IMR-90 (cell line): Measurements from ENCODE around the gene FAM117B. TPM values are rescaled to one million over a fixed set of nuclear protein-coding genes. Genes with fewer than 3 reads are reported as not detected.

Experiments
- ATAC-seq: fragments of 200-7000 bp; cut with Tn5 transposase; 2 replicates; pipeline ENCODE4 v1.9.1; 2020; ENCODE audit warnings: low read depth, mild to moderate bottlenecking, moderate library complexity
- BruUV-seq: library from RNA; stranded (reverse); fragments of 400-500 nt; replicated peaks from 2 replicates; lab custom pipeline; 2021; lab: Mats Ljungman, UMichigan
- CTCF ChIA-PET: fragments of 300-600 bp; formaldehyde crosslinking; extraction: SDS; loops from one replicate; lab custom pipeline; 2021; ENCODE audit warnings: antibody characterized with exemption; lab: Yijun Ruan, JAX
- POLR2A ChIA-PET: fragments of 300-600 bp; sonication (Branson Sonifier 250); formaldehyde crosslinking; loops from one replicate; lab custom pipeline; 2022; ENCODE audit warnings: antibody characterized with exemption; ENCODE audit not compliant: unreplicated experiment; lab: Charles Lee
- DNase-seq: peaks from one replicate; pipeline ENCODE4 v3.0.0; 2013
- H2AFZ ChIP-seq: replicated peaks from 2 replicates; pipeline ENCODE3; 2013; ENCODE audit warnings: low read length, mild to moderate bottlenecking; ENCODE audit not compliant: poor library complexity
- H2AK5ac ChIP-seq: 2 replicates; pipeline ENCODE4 v1.6.1; 2013; ENCODE audit warnings: low read depth, low read length, inconsistent platforms
- H2AK9ac ChIP-seq: replicated peaks from 2 replicates; pipeline ENCODE3; 2013; ENCODE audit warnings: mild to moderate bottlenecking, low read depth, low read length, moderate library complexity; ENCODE audit not compliant: poor library complexity
- H2BK120ac ChIP-seq: 2 replicates; pipeline ENCODE4 v1.6.1; 2013; ENCODE audit warnings: low read depth, low read length, inconsistent platforms
- H2BK15ac ChIP-seq: 3 replicates; pipeline ENCODE4 v1.6.1; 2013; ENCODE audit warnings: low read depth, low read length, inconsistent platforms
- H2BK20ac ChIP-seq: 2 replicates; pipeline ENCODE4 v1.6.1; 2013; ENCODE audit warnings: low read depth, mild to moderate bottlenecking, inconsistent platforms, low read length, moderate library complexity
- H2BK5ac ChIP-seq: 2 replicates; pipeline ENCODE4 v1.6.1; 2013; ENCODE audit warnings: mild to moderate bottlenecking, low read depth, low read length, inconsistent platforms; ENCODE audit not compliant: poor library complexity, severe bottlenecking
- H3K14ac ChIP-seq: replicated peaks from 2 replicates; pipeline ENCODE4 v1.6.1; 2013; ENCODE audit warnings: low read depth, low read length, inconsistent platforms
- H3K18ac ChIP-seq: 2 replicates; pipeline ENCODE4 v1.6.1; 2013; ENCODE audit warnings: low read depth, low read length, control low read depth
- H3K23ac ChIP-seq: 2 replicates; pipeline ENCODE4 v1.6.1; 2013; ENCODE audit warnings: low read depth, low read length, inconsistent platforms
- H3K27ac ChIP-seq: 2 replicates; pipeline ENCODE4 v1.5.1; 2013; ENCODE audit warnings: mild to moderate bottlenecking, control low read depth, low read length; ENCODE audit not compliant: insufficient read depth
- H3K27me3 ChIP-seq: 2 replicates; pipeline ENCODE4 v1.6.1; 2013; ENCODE audit warnings: low read length; ENCODE audit not compliant: control insufficient read depth, insufficient read depth
- H3K36me3 ChIP-seq: 2 replicates; pipeline ENCODE4 v1.6.1; 2013; ENCODE audit warnings: low read length, mixed read lengths; ENCODE audit not compliant: control insufficient read depth, insufficient read depth
- H3K4ac ChIP-seq: 2 replicates; pipeline ENCODE4 v1.6.1; 2013; ENCODE audit warnings: low read depth, low read length, inconsistent platforms
- H3K4me1 ChIP-seq: 2 replicates; pipeline ENCODE4 v1.6.1; 2013; ENCODE audit warnings: low read length, mixed read lengths; ENCODE audit not compliant: control insufficient read depth, insufficient read depth
- H3K4me2 ChIP-seq: 2 replicates; pipeline ENCODE4 v1.6.1; 2013; ENCODE audit warnings: low read depth, mild to moderate bottlenecking, control low read depth, low read length, moderate library complexity
- H3K4me3 ChIP-seq: 2 replicates; pipeline ENCODE4 v1.5.1; 2013; ENCODE audit warnings: low read depth, mild to moderate bottlenecking, control low read depth, low read length, moderate library complexity; ENCODE audit not compliant: insufficient read depth
- H3K56ac ChIP-seq: 2 replicates; pipeline ENCODE4 v1.6.1; 2013; ENCODE audit warnings: low read length, inconsistent platforms; ENCODE audit not compliant: insufficient read depth; ENCODE audit errors: extremely low read depth
- H3K79me1 ChIP-seq, 2 experiments: 2 replicates each; pipeline ENCODE4 v1.6.1; 2013; ENCODE audit warnings: low read length in 2 of 2, inconsistent platforms in 1 of 2, low read depth in 1 of 2
- H3K9ac ChIP-seq: 2 replicates; pipeline ENCODE4 v1.6.1; 2013; ENCODE audit warnings: low read depth, low read length, control low read depth
- H3K9me1 ChIP-seq: 2 replicates; pipeline ENCODE4 v1.6.1; 2013; ENCODE audit warnings: low read length, inconsistent platforms; ENCODE audit not compliant: insufficient read depth
- H3K9me3 ChIP-seq: 2 replicates; pipeline ENCODE4 v1.6.1; 2013; ENCODE audit warnings: low read length; ENCODE audit not compliant: control insufficient read depth, insufficient read depth
- H4K20me1 ChIP-seq: 2 replicates; pipeline ENCODE4 v1.6.1; 2013; ENCODE audit warnings: low read length, inconsistent platforms; ENCODE audit not compliant: insufficient read depth
- H4K5ac ChIP-seq: 2 replicates; pipeline ENCODE4 v1.6.1; 2013; ENCODE audit warnings: mild to moderate bottlenecking, low read depth, low read length, control low read depth
- H4K8ac ChIP-seq, 2 experiments: 2 replicates each; pipeline ENCODE4 v1.6.1; 2013; ENCODE audit warnings: low read depth in 2 of 2, low read length in 2 of 2, control low read depth in 1 of 2, inconsistent platforms in 1 of 2
- H4K91ac ChIP-seq: 2 replicates; pipeline ENCODE4 v1.6.1; 2013; ENCODE audit warnings: low read depth, low read length, inconsistent platforms; ENCODE audit not compliant: insufficient read depth
- BHLHE40 ChIP-seq: fragments of 150-350 bp; IDR thresholded peaks from 2 replicates; pipeline ENCODE4 v1.6.1; 2016; ENCODE audit warnings: mild to moderate bottlenecking, low read depth, low read length
- FOS ChIP-seq: fragments of 150-350 bp; IDR thresholded peaks from 2 replicates; pipeline ENCODE4 v1.6.1; 2016; ENCODE audit warnings: low read depth, low read length
- RAD21 ChIP-seq: IDR thresholded peaks from 2 replicates; pipeline ENCODE4 v1.6.1; 2012; ENCODE audit warnings: low read length, improper control_type of control experiment
- RCOR1 ChIP-seq: IDR thresholded peaks from 2 replicates; pipeline ENCODE4 v1.6.1; 2012; ENCODE audit warnings: mild to moderate bottlenecking, low read length, improper control_type of control experiment; ENCODE audit not compliant: insufficient replicate concordance
- RFX5 ChIP-seq: IDR thresholded peaks from 2 replicates; pipeline ENCODE4 v1.8.0; 2012; ENCODE audit warnings: low read depth, mild to moderate bottlenecking, low read length, moderate library complexity
- WGBS, 2 experiments: methylation state at CpG; one replicate each; pipeline versions ENCODE4 v1.1.5 to v1.1.7; 2013; ENCODE audit warnings: missing lambda C conversion rate in 2 of 2; ENCODE audit not compliant: insufficient read length in 1 of 2; ENCODE audit errors: extremely low coverage in 2 of 2; 5-methylcytosine and 5-hydroxymethylcytosine counted together
- dilution Hi-C: fragments of 300-500 bp; cut with HindIII; formaldehyde crosslinking; loops from one replicate; pipeline ENCODE4 v1.14.3; 2018; ENCODE audit warnings: low sequenced_read_pairs; ENCODE audit not compliant: unreplicated experiment
- in situ Hi-C: fragments of 300-500 bp; cut with MboI; formaldehyde crosslinking; loops from 3 replicates; pipeline ENCODE4 v1.14.3; 2019; ENCODE audit warnings: low sequenced_read_pairs, inconsistent platforms, mixed read lengths
- intact Hi-C: fragments of 100-400 bp; cut with micrococcal nuclease; formaldehyde crosslinking; loops from 2 replicates; pipeline ENCODE4 v1.10.0; 2022
- polyA plus RNA-seq, 3 experiments: library from polyadenylated mRNA; depleted of rRNA; stranded (reverse); fragments of >200 nt; gene quantifications; 2 replicates each; pipeline ENCODE4 v1.2.3, GENCODE V29; 2012; ENCODE audit warnings: low replicate concordance in 1 of 3
- total RNA-seq: library from RNA; depleted of rRNA; stranded (reverse); fragments of >200 nt; gene quantifications from 2 replicates; pipeline ENCODE4 v1.2.3, GENCODE V29; 2012
- TF ChIP-seq, protein P1 (sequence below): fragments of 150-350 bp; IDR thresholded peaks from 2 replicates; pipeline ENCODE4 v1.6.1; 2016; ENCODE audit warnings: low read depth, mild to moderate bottlenecking, low read length, moderate library complexity, borderline replicate concordance
- TF ChIP-seq, protein P2 (sequence below): fragments of 150-350 bp; IDR thresholded peaks from 2 replicates; pipeline ENCODE4 v1.6.1; 2017; ENCODE audit warnings: mild to moderate bottlenecking, antibody characterized with exemption, low read length, low read depth

Gene FAM117B
- total and polyA plus RNA-seq, 2 of the 4 experiments (the other 2 are of a cell fraction): 0.54 to 0.79 TPM

DNA sequence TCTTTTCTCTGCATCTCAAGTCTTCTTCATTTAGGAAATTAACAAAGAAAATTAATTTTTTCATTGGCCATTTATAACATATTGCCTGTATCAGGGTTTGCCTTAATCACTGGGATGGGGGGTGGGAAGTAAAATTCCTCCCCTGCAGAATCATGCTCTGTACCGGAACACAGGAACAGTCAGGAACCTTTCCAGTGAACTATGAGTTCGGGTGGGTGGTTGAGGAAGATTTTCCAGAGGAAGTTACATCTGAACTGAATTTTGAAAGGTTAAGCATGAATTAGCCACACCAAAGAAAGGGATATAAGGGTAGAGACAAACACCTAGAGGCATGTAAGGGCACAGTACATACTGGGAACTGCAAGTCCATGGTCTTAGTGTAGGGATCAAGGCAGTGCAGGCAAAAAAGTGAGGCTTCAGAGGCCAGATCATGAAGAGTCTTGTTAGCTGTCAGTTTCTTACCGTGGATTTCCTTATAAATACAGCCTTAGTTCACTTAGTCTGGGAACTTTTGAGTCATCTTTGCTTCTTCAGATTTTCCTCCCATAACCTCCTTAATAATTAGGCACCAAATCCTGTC lies 55.6 kb downstream of the FAM117B start:
- no peak overlapping the region for H3K9ac ChIP-seq
- no peak overlapping the region for H2AK9ac ChIP-seq
- H2AFZ ChIP-seq: peak overlapping the region; percentile 55
- H3K4me3 ChIP-seq: no peak overlapping the region
- peak overlapping the region; percentile 67; the same call in 1 of the 2 replicates for H3K23ac ChIP-seq
- H2BK120ac ChIP-seq: 0 out of 2 replicates have a peak overlapping the region, but pooled peaks have one; percentile 6
- CTCF ChIA-PET: no interaction called here
- no peak overlapping the region for H2BK20ac ChIP-seq
- peak overlapping the region; percentile 18; the same call in 1 of the 2 replicates for H2AK5ac ChIP-seq
- H3K9me3 ChIP-seq: no peaks in the 10 kb centered on the region
- POLR2A ChIA-PET: no interaction called here
- H3K18ac ChIP-seq: peak overlapping the region; percentile 57; the same call in 1 of the 2 replicates
- dilution Hi-C loops: no loop called here
- peak overlapping the region in 1 of 2 experiments; percentile 70; a peak in 1 of 4 replicates for H4K8ac ChIP-seq
- H2BK15ac ChIP-seq: no peak overlapping the region
- ATAC-seq: no peak
- H3K9me1 ChIP-seq: peaks cover 3% of the 10 kb centered on the region; the same call in 1 of the 2 replicates
- H4K5ac ChIP-seq: no peak overlapping the region
- peak overlapping the region; percentile 45; the same call in 1 of the 2 replicates for H3K4ac ChIP-seq
- 67% methylated on average over 1 of the region's 3 CpGs; no CpG with 5 or more reads in 1 of the 2 experiments for WGBS, 2 experiments
- BruUV-seq: no TSS peak
- peak overlapping the region; percentile 36 for H2BK5ac ChIP-seq
- H4K91ac ChIP-seq: no peak overlapping the region
- peaks cover 0 to 3% of the 10 kb centered on the region in 2 experiments; a peak in 1 of 4 replicates for H3K79me1 ChIP-seq
- no peaks in the 10 kb centered on the region for H4K20me1 ChIP-seq
- in situ Hi-C loops: no loop called here
- intact Hi-C loops: no loop called here
- no peak overlapping the region; the same call in 1 of the 2 replicates for H3K4me2 ChIP-seq
- H3K36me3 ChIP-seq: no peaks in the 10 kb centered on the region
- H3K56ac ChIP-seq: no peak overlapping the region
- peak overlapping the region; percentile 24; the same call in 1 of the 2 replicates for H3K14ac ChIP-seq
- H3K4me1 ChIP-seq: peaks cover 3% of the 10 kb centered on the region; the same call in 1 of the 2 replicates
- no peak overlapping the region for H3K27ac ChIP-seq
- DNase-seq: no peak
- H3K27me3 ChIP-seq: no peaks in the 10 kb centered on the region
- TF ChIP-seq RAD21: no peak
- TF ChIP-seq, protein P1, sequence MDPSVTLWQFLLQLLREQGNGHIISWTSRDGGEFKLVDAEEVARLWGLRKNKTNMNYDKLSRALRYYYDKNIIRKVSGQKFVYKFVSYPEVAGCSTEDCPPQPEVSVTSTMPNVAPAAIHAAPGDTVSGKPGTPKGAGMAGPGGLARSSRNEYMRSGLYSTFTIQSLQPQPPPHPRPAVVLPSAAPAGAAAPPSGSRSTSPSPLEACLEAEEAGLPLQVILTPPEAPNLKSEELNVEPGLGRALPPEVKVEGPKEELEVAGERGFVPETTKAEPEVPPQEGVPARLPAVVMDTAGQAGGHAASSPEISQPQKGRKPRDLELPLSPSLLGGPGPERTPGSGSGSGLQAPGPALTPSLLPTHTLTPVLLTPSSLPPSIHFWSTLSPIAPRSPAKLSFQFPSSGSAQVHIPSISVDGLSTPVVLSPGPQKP: no peak
- no peak for TF ChIP-seq FOS
- TF ChIP-seq, protein P2, sequence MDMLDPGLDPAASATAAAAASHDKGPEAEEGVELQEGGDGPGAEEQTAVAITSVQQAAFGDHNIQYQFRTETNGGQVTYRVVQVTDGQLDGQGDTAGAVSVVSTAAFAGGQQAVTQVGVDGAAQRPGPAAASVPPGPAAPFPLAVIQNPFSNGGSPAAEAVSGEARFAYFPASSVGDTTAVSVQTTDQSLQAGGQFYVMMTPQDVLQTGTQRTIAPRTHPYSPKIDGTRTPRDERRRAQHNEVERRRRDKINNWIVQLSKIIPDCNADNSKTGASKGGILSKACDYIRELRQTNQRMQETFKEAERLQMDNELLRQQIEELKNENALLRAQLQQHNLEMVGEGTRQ: no peak
- TF ChIP-seq BHLHE40: no peak
- TF ChIP-seq RFX5: no peak
- no peak for TF ChIP-seq RCOR1
